Activated CD8-positive, alpha-beta T cell treated with anti-CD3 and anti-CD28 coated beads, Interleukin-2, amount 10 ng/mL, durations not matched to agents 7 days and 5 days (primary cell): ENCODE data around the gene LRRC47. TPM values are rescaled to one million over a fixed set of nuclear protein-coding genes. Genes with fewer than 3 reads are reported as not detected.

Experiments
- ATAC-seq: fragments of 150-1000 bp; cut with Tn5 transposase; one replicate; pipeline ENCODE4 v1.10.0; 2021; ENCODE audit warnings: moderate library complexity
- CTCF ChIA-PET: fragments of 350-600 bp; sonication (Branson Sonifier 250); formaldehyde crosslinking; loops from one replicate; lab custom pipeline; 2021; ENCODE audit warnings: antibody characterized with exemption; lab: Charles Lee
- POLR2A ChIA-PET: fragments of 350-600 bp; sonication (Branson Sonifier 250); formaldehyde crosslinking; loops from one replicate; lab custom pipeline; 2021; ENCODE audit warnings: antibody characterized with exemption; lab: Charles Lee
- DNase-seq: peaks from one replicate; pipeline ENCODE4 v3.0.0-alpha.2; 2020
- H3K27ac Mint-ChIP-seq: one replicate; pipeline ENCODE4 v1.8.0; 2021; ENCODE audit warnings: mild to moderate bottlenecking, mixed read lengths
- H3K27me3 Mint-ChIP-seq: one replicate; pipeline ENCODE4 v1.8.0; 2021; ENCODE audit warnings: low read depth, mixed read lengths
- H3K36me3 Mint-ChIP-seq: one replicate; pipeline ENCODE4 v1.8.0; 2021; ENCODE audit warnings: low read depth, mixed read lengths
- H3K4me1 Mint-ChIP-seq: one replicate; pipeline ENCODE4 v1.8.0; 2021; ENCODE audit warnings: low read depth, mixed read lengths
- H3K4me3 Mint-ChIP-seq: one replicate; pipeline ENCODE4 v1.8.0; 2021; ENCODE audit warnings: mild to moderate bottlenecking, mixed read lengths
- H3K9me3 Mint-ChIP-seq: one replicate; pipeline ENCODE4 v1.8.0; 2022; ENCODE audit warnings: mixed read lengths; ENCODE audit not compliant: insufficient read depth
- total RNA-seq, 2 experiments: library from RNA; stranded (reverse); gene quantifications; one replicate each; pipeline ENCODE4 v1.2.3, GENCODE V29; 2021

Gene LRRC47
- total RNA-seq, 2 experiments from 2014 or later = 36.4 to 39.5 TPM

GRCh38 chr1:3732434-3733093, 63.7 kb downstream of the LRRC47 start:
- ATAC-seq = no peak
- Mint-ChIP-seq H3K9me3 (no peaks in the 10 kb centered on the region), H3K27ac (no peak overlapping the region), H3K27me3 (no peaks in the 10 kb centered on the region), H3K36me3 (peaks cover 3% of the 10 kb centered on the region), H3K4me3 (no peak overlapping the region), H3K4me1 (no peaks in the 10 kb centered on the region)
- ChIA-PET POLR2A (no interaction called here), CTCF (interaction anchor here (1.4 kb wide), 1 partner anchor 8 kb away, joined by 4 read pairs; no protein-coding TSS in a partner anchor)
- no peak for DNase-seq

GRCh38 chr1:3731583-3732433, 64.5 kb downstream of the LRRC47 start:
- no peak for DNase-seq
- POLR2A ChIA-PET = no interaction called here
- Mint-ChIP-seq H3K27me3 (no peaks in the 10 kb centered on the region), H3K4me3 (no peak overlapping the region), H3K36me3 (peaks cover 3% of the 10 kb centered on the region), H3K9me3 (no peaks in the 10 kb centered on the region), H3K27ac (no peak overlapping the region), H3K4me1 (no peaks in the 10 kb centered on the region)
- ATAC-seq = no peak
- CTCF ChIA-PET = no interaction called here

GRCh38 chr1:3730543-3731247, 65.6 kb downstream of the LRRC47 start:
- ATAC-seq (no peak), DNase-seq (no peak)
- POLR2A ChIA-PET = no interaction called here
- no peaks in the 10 kb centered on the region for H3K9me3 Mint-ChIP-seq
- CTCF ChIA-PET = no interaction called here
- H3K4me1 Mint-ChIP-seq = no peaks in the 10 kb centered on the region
- H3K4me3 Mint-ChIP-seq = no peak overlapping the region
- no peaks in the 10 kb centered on the region for H3K27me3 Mint-ChIP-seq
- H3K36me3 Mint-ChIP-seq = no peaks in the 10 kb centered on the region
- H3K27ac Mint-ChIP-seq = no peak overlapping the region

- Mint-ChIP-seq H3K4me1 (no peaks in the 10 kb centered on the region), H3K27me3 (no peaks in the 10 kb centered on the region), H3K36me3 (no peaks in the 10 kb centered on the region), H3K27ac (no peak overlapping the region), H3K9me3 (no peaks in the 10 kb centered on the region), H3K4me3 (no peak overlapping the region)
- ATAC-seq (no peak), DNase-seq (no peak)
- ChIA-PET POLR2A (no interaction called here), CTCF (no interaction called here)
Observed at GRCh38 chr1:3729594-3730542, 66.4 kb downstream of the LRRC47 start.

Other genes with a start within 250 kb of the LRRC47 start
- 1 to 10 TPM; 7.1 to 8.3 TPM for gene MEGF6, start 185.0 kb downstream of the LRRC47 start, total RNA-seq
- gene TPRG1L, start 171.5 kb downstream of the LRRC47 start, total RNA-seq = 10 to 100 TPM in 1 of 2 experiments, 1 to 10 TPM in 1; 9.9 to 10.0 TPM
- 10 to 100 TPM; 33.1 to 36.7 TPM for gene WRAP73, start 146.4 kb downstream of the LRRC47 start, total RNA-seq
- 1 to 10 TPM; 1.3 to 1.4 TPM for gene TP73, start 144.0 kb downstream of the LRRC47 start, total RNA-seq
- not detected for gene CCDC27, start 44.0 kb downstream of the LRRC47 start, total RNA-seq
- gene SMIM1, start 23.7 kb downstream of the LRRC47 start, total RNA-seq = not detected
- 10 to 100 TPM; 41.2 to 47.0 TPM for gene CEP104, start 60.7 kb upstream of the LRRC47 start, total RNA-seq
- gene DFFB, start 61.0 kb upstream of the LRRC47 start, total RNA-seq = 10 to 100 TPM in 1 of 2 experiments, 1 to 10 TPM in 1; 8.8 to 10.2 TPM
- 10 to 100 TPM; 28.5 TPM for gene C1orf174, start 103.8 kb upstream of the LRRC47 start, total RNA-seq